Coronary artery (tissue), 2 donors: ENCODE data around the gene DPP10.

Source experiments
- DNase-seq: peaks from one replicate; pipeline ENCODE4 v3.0.0-alpha.2; 2017; ENCODE audit warnings: low spot score
- H3K27ac ChIP-seq, 2 donors: fragments of 200-600 bp; sonication (generic); one replicate each; pipeline ENCODE4 v1.5.1; 2016 to 2019
- H3K4me3 ChIP-seq: fragments of 200-600 bp; sonication (generic); 2 replicates; pipeline ENCODE4 v1.5.1; 2016; ENCODE audit warnings: mild to moderate bottlenecking, moderate library complexity
- CTCF ChIP-seq: fragments of 200-600 bp; sonication (generic); IDR thresholded peaks from one replicate; pipeline ENCODE4 v1.5.1; 2019; ENCODE audit warnings: antibody characterized with exemption

DPP10 gene

GRCh38 chr2:115848192-115848591 is 1405.8 kb downstream of the DPP10 start:
- no peak for DNase-seq
- no peak overlapping the region for H3K27ac ChIP-seq

DNA sequence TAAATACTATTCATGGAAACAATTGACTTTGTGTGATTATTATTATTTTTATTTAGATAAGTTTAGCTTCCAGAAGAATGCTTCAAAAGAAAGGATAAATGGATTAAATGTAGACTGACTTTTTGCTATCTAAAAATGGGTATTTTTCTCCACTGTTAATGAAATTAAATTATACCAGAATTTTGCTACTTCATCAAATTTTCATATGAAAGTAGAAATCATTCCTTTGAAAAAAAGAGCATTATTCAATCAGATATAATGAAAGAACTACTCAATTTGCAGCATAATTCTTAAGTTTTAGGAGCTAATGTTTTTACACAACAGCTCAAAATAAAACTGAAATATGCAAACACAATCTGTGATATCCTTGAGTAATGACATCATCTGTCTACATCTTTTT is 1424.6 kb downstream of the DPP10 start:
- no peak for TF ChIP-seq CTCF
- H3K4me3 ChIP-seq = no peak overlapping the region
- no peak for DNase-seq
- no peak overlapping the region for H3K27ac ChIP-seq

More at GRCh38 chr2:115848192-115848591, 1405.8 kb downstream of the DPP10 start:
- TF ChIP-seq CTCF = no peak
- no peak overlapping the region for H3K4me3 ChIP-seq

DNA sequence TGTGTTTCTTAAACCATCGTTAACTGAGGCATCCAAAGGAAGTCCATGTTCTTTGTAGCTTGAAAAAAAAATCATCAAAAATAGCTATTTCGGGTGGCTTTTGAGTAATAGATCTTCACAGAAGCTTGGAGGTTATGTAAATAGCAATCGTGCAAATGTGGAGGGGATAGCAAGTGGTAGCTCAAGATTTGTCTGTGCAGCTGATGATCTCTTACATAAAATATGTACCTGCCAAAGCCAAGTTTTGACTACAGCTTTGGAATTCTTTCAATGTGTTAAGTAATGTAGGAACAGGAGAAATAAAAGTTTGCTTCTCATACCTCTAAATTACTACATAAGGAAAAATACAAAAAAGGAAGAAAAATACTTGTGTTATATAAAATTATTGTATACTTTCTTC is 1432.0 kb downstream of the DPP10 start:
- DNase-seq = no peak
- TF ChIP-seq CTCF = no peak

DNA sequence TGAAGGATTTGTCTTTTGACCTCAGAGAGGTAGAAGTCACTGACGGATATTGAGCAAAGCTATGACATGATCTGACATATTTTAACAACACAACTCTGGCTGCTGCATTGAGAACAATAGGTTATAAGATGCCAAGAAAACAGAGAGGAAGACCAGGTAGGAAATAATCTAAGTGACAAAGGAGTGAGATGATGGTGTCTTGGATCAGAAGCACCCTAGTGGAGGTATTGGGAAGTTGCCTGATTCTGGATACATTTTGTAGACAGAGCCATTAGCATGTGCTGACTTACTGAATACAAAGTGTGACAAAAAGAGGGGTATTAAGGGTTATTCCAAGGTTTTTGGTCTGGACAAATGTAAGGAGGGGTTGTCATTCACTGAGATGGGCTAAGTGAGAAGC is 1438.1 kb downstream of the DPP10 start:
- no peak for DNase-seq
- Histone ChIP-seq H3K4me3 (no peak overlapping the region), H3K27ac (no peak overlapping the region)
- no peak for TF ChIP-seq CTCF

More for the DNA sequence above, 1432.0 kb downstream of the DPP10 start:
- no peak overlapping the region for H3K4me3 ChIP-seq
- no peak overlapping the region for H3K27ac ChIP-seq

- Histone ChIP-seq H3K4me3 (no peak overlapping the region), H3K27ac (no peak overlapping the region)
- no peak for TF ChIP-seq CTCF
- DNase-seq = no peak
Measured at GRCh38 chr2:115887209-115887776, 1444.9 kb downstream of the DPP10 start.
